GM13976 (cell line): ENCODE results near the gene LILRA6.
A peak's percentile ranks its signal among the peaks of the same experiment; 100 is the strongest.

Experiments
- DNase-seq: peaks from one replicate; pipeline ENCODE4 v3.0.0; 2012; ENCODE audit warnings: low spot score
- in situ Hi-C: fragments of 300-500 bp; cut with MboI; formaldehyde crosslinking; loops from one replicate; pipeline ENCODE4 v1.12.0; 2022; ENCODE audit warnings: low sequenced_read_pairs, mixed read lengths, inconsistent platforms; ENCODE audit not compliant: unreplicated experiment
- TF ChIP-seq, protein P1 (sequence below): IDR thresholded peaks from 2 replicates; pipeline ENCODE4 v1.5.1; 2012; ENCODE audit warnings: borderline replicate concordance, mild to moderate bottlenecking; ENCODE audit not compliant: insufficient read depth; ENCODE audit errors: extremely low read depth, missing control alignments, control extremely low read depth

Gene LILRA6

DNA sequence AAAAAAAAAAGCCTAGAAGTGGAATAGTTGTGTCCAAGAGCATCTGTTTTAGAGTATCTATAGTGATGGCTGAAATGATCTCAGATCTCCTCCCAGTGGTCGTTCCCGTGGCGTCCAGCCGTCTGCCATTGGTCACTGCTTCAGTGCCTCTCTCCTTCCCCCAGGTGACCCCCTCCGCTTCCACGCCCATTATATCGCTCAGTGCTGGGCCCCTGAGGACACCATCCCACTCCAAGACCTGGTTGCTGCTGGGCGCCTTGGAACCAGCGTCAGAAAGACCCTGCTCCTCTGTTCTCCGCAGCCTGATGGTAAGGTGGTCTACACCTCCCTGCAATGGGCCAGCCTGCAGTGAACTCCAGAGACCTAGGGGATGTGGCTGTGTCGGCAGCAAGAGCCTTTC lies 49.6 kb downstream of the LILRA6 start:
- TF ChIP-seq, protein P1, sequence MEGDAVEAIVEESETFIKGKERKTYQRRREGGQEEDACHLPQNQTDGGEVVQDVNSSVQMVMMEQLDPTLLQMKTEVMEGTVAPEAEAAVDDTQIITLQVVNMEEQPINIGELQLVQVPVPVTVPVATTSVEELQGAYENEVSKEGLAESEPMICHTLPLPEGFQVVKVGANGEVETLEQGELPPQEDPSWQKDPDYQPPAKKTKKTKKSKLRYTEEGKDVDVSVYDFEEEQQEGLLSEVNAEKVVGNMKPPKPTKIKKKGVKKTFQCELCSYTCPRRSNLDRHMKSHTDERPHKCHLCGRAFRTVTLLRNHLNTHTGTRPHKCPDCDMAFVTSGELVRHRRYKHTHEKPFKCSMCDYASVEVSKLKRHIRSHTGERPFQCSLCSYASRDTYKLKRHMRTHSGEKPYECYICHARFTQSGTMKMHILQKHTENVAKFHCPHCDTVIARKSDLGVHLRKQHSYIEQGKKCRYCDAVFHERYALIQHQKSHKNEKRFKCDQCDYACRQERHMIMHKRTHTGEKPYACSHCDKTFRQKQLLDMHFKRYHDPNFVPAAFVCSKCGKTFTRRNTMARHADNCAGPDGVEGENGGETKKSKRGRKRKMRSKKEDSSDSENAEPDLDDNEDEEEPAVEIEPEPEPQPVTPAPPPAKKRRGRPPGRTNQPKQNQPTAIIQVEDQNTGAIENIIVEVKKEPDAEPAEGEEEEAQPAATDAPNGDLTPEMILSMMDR, result no peak
- in situ Hi-C loops, result no loop called here
- no peak for DNase-seq

DNA sequence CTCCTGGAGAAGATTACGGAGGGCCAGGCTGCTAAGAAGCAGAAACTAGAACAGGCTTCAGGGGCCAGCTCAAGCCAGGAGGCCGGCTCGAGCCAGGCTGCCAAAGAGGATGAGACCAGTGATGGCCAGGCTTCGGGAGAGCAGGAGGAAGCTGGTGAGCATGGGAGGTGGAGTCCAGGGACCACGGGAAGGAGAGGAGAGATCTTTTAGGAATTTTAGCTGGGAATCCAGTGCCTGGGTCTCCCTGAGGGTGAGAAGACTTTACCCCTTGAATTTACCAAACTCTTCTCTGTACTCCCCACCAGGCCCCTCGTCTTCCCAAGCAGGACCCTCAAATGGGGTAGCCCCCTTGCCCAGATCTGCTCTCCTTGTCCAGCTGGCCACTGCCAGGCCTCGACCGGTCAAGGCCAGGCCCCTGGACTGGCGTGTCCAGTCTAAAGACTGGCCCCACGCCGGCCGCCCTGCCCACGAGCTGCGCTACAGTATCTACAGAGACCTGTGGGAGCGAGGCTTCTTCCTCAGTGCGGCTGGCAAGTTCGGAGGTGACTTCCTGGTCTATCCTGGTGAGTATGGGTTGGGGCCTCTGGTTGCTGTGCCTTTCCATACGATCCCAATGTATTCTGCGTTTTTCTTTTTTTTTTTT lies 50.7 kb downstream of the LILRA6 start:
- TF ChIP-seq, protein P1, result no peak
- no peak for DNase-seq
- in situ Hi-C loops, result no loop called here

DNA sequence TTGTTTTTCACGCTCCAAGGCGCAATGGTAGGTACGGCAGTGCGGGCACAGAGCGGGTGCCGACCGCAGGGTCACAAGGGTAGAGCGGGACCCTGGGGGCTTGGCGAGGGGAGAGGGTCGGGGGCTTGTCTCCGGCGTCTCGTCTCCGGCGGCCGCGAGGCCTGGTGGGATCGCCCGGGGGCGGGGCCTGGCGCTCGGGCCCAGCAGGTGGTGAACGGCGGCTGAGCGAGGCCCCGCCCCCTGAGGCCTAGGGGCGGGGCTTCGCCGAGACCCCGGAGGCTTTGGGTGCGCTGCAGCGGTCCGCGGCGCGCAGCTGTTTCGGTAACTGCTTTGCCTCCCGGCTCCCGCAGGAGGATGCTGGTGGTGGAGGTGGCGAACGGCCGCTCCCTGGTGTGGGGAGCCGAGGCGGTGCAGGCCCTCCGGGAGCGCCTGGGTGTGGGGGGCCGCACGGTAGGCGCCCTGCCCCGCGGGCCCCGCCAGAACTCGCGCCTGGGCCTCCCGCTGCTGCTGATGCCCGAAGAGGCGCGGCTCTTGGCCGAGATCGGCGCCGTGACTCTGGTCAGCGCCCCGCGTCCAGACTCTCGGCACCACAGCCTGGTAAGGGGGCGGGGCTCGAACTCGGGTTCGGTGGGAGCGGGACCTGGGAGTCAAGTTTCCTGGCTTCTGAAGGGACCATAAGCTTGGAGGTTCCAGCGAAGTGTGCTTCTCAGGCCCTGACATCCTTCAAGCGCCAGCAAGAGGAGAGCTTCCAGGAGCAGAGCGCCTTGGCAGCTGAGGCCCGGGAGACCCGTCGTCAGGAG lies 51.4 kb downstream of the LILRA6 start, which contains the start of gene TSEN34:
TSEN34 (plus strand) TSS at position 298 of the 800 bp plus-strand sequence; CDS start at position 355, 57 bp downstream.
- in situ Hi-C loops, result no loop called here
- TF ChIP-seq, protein P1, result no peak
- DNase-seq, result peak; percentile 86

DNA sequence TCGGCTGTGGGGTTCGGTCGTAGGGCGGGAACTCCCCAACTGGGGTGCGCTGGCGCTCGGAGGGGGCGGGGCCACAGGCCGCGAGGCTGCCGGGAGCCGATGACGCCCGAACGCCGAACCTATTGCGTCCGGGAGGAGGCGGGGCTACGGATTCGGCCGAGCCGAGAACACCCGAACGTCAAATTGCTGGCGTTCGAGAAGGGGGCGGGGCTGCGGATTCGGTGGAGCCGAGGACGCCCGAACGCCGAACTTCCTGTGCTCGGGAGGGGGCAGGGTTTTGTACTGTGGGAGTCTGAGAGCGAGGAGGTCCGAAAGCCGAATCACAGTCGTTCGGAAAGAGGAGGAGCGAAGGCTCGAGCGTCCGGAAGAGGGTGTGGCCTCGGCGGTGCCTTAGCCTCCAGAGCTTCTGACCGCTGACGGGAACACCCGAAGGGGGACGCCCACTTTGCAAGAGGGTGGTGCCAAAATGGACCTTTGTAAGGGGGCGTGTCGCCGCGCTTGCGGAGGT lies 52.0 kb downstream of the LILRA6 start:
- in situ Hi-C loops, result no loop called here
- TF ChIP-seq, protein P1, result no peak
- DNase-seq, result peak; percentile 92

DNA sequence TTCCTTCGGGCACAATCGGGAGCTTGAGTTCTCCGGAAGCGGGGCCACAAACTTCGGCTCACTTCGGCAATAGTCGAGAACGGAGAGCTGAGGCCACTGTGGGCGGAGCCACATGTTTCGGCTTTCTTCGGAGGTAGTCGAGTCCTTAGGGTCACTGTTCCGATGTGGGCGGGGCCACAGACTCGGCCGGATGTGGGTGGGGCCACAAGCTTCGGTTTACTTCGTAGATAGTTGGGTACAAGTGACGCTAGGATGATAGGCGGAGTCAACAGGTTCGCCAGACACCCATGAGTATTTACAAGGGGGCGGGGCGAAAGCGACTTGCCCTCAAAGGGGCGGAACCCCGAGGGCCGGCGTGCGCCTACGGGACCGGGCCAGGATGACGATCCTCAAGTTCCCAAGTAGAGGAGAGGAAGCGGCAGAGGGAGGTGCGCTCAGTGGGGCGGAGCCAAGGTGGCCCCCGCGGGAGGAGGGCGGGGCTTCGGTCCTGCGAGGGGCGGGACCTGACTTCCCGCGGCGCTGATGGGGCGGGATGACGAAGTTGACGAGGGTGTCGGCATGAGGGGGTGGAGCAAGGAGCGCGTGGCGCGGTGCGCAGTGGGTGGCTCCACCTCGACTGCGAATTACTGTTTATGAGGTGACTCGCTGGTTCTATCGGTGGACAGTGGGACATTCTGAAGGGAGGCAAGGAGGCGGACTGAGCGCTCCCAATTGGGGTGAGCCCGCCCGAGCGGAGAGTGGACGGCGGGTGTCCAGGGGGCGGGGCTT lies 52.7 kb downstream of the LILRA6 start:
- TF ChIP-seq, protein P1, result no peak
- peak; percentile 98 for DNase-seq
- in situ Hi-C loops, result no loop called here

DNA sequence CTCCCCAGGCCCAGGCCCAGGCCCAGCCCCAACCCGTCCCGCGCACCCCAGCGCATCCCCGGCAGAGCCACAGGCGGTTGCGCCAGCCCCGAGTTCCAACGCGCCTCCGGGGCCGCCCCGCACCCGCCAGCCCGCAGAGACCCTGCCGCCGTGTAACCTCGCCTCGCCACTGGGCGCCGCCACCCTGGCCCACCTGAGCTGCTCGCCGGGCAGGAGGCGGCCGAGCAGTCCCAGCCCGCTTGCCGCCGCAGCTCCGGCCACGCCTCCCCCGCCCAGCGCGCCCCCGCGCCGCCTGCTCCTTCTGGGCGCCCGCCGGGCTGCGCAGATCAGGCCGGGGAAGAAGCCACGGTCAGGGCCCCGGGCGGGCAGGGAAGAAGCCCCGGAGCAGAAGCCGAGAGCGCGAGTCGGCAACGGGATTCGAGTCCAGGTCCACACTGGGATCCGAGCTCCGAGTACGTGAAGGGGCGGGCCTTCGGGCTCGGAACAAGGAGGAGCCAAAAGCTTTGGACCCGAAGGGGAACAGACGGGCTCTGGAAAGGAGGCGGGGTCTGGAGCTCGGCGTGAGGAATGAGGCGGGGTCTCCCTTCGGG lies 53.4 kb downstream of the LILRA6 start, which contains the start of gene MBOAT7:
MBOAT7 (minus strand) TSS at position 436 of the 590 bp plus-strand sequence. CDS start 1,072 bp downstream, outside the sequence.
- TF ChIP-seq, protein P1, result peak; percentile 50
- peak; percentile 84 for DNase-seq
- in situ Hi-C loops, result no loop called here
